ENCODE measurements around the gene LAMTOR5.

Gene LAMTOR5

GRCh38 chr1:110370827-110371226 lies 36.7 kb downstream of the LAMTOR5 start:
- no peak for TF ChIP-seq CTCF (IDR thresholded peaks at IDR 0.05)

DNA sequence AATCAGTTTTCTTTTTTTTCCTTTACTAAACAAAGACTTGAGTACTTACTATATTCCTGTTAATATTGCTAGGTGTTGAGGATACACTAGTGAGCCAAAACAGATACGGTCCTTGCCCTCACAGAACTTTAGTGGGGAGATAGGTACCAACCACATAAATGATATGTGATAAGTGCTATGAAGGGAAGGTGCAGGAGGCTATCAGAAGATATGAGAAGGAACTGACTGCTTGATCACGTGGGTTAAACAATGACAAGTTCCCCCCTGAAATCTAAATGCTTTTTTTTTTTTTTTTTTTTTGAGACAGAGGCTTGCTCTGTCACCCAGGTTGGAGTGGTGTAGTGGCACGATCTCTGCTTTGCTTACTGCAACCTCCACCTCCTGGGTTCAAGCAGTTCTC lies 43.3 kb downstream of the LAMTOR5 start:
- TF ChIP-seq CTCF (IDR thresholded peaks at IDR 0.05): no peak

- no peak for TF ChIP-seq CTCF (IDR thresholded peaks at IDR 0.05)
Measured at GRCh38 chr1:110361856-110362255, 45.6 kb downstream of the LAMTOR5 start.

GRCh38 chr1:110360431-110360830 lies 47.1 kb downstream of the LAMTOR5 start:
- no peak for TF ChIP-seq CTCF (IDR thresholded peaks at IDR 0.05)

- no peak for TF ChIP-seq CTCF (IDR thresholded peaks at IDR 0.05)
Measured at GRCh38 chr1:110356379-110356778, 51.1 kb downstream of the LAMTOR5 start.

- no peak for TF ChIP-seq CTCF (IDR thresholded peaks at IDR 0.05)
Measured at GRCh38 chr1:110355321-110355720, 52.2 kb downstream of the LAMTOR5 start.

Data from LNCAP (cell line).